A673 (cell line): Measurements from ENCODE around the gene CTSD. TPM values are rescaled to one million over a fixed set of nuclear protein-coding genes. Genes with fewer than 3 reads are reported as not detected.

Experiments used
- BruUV-seq: library from RNA; stranded (reverse); fragments of 400-500 nt; replicated peaks from 2 replicates; lab custom pipeline; 2021; lab: Mats Ljungman, UMichigan
- CTCF ChIA-PET: fragments of 300-600 bp; sonication (Branson Sonifier 250); formaldehyde crosslinking; loops from one replicate; lab custom pipeline; 2022; ENCODE audit warnings: antibody characterized with exemption; lab: Charles Lee
- POLR2A ChIA-PET: fragments of 300-600 bp; sonication (Branson Sonifier 250); formaldehyde crosslinking; loops from one replicate; lab custom pipeline; 2022; ENCODE audit warnings: antibody characterized with exemption; ENCODE audit not compliant: low non-redundant PET; lab: Charles Lee
- DNase-seq: peaks from one replicate; pipeline ENCODE4 v3.0.0-alpha.2; 2015; ENCODE audit warnings: low spot score
- H3K27ac ChIP-seq: fragments of 200-600 bp; sonication (generic); 2 replicates; pipeline ENCODE4 v1.5.1; 2016; ENCODE audit warnings: mixed run types, low read depth, mild to moderate bottlenecking, mixed read lengths, antibody characterized with exemption, low read length; ENCODE audit not compliant: poor library complexity, severe bottlenecking
- H3K27me3 ChIP-seq: fragments of 200-600 bp; sonication (generic); replicated peaks from 2 replicates; pipeline ENCODE4 v1.6.1; 2017; ENCODE audit warnings: mixed run types, low read depth, mild to moderate bottlenecking, mixed read lengths, antibody characterized with exemption, low read length; ENCODE audit not compliant: insufficient read depth, poor library complexity
- H3K36me3 ChIP-seq: fragments of 200-600 bp; sonication (generic); 2 replicates; pipeline ENCODE4 v1.6.1; 2016; ENCODE audit warnings: mixed run types, mild to moderate bottlenecking, mixed read lengths, antibody characterized with exemption, low read length; ENCODE audit not compliant: insufficient read depth, poor library complexity, severe bottlenecking
- H3K4me1 ChIP-seq: fragments of 200-600 bp; sonication (generic); 2 replicates; pipeline ENCODE4 v1.6.1; 2017; ENCODE audit warnings: mixed run types, mild to moderate bottlenecking, mixed read lengths, antibody characterized with exemption, low read length; ENCODE audit not compliant: insufficient read depth, poor library complexity, severe bottlenecking
- H3K4me3 ChIP-seq: fragments of 200-600 bp; sonication (generic); 2 replicates; pipeline ENCODE4 v1.5.1; 2016; ENCODE audit warnings: low read depth, mixed run types, mild to moderate bottlenecking, mixed read lengths, low read length; ENCODE audit not compliant: poor library complexity, severe bottlenecking
- H3K9me3 ChIP-seq: fragments of 200-600 bp; sonication (generic); 2 replicates; pipeline ENCODE4 v1.6.1; 2016; ENCODE audit warnings: mixed run types, low read depth, mild to moderate bottlenecking, mixed read lengths, antibody characterized with exemption, low read length; ENCODE audit not compliant: poor library complexity, severe bottlenecking
- CTCF ChIP-seq: fragments of 300-800, 200-600 bp; sonication (generic); conservative IDR thresholded peaks from 2 replicates; pipeline ENCODE4 v1.5.1; 2017; ENCODE audit warnings: low read depth, mild to moderate bottlenecking, antibody characterized with exemption, low read length, moderate library complexity, mixed read lengths
- EZH2 ChIP-seq: fragments of 200-600 bp; sonication (generic); IDR thresholded peaks from 2 replicates; pipeline ENCODE4 v1.6.1; 2017; ENCODE audit warnings: borderline replicate concordance, low read depth, mild to moderate bottlenecking, mixed read lengths, antibody characterized with exemption, low read length; ENCODE audit not compliant: poor library complexity, severe bottlenecking
- intact Hi-C: fragments of 100-400 bp; cut with micrococcal nuclease; formaldehyde crosslinking; loops from one replicate; pipeline ENCODE4 v1.10.0; 2022; ENCODE audit not compliant: unreplicated experiment
- total RNA-seq: library from RNA; stranded (reverse); gene quantifications from 2 replicates; pipeline ENCODE4 v1.2.3, GENCODE V29; 2021

CTSD gene
- total RNA-seq, 1 experiment from 2014 or later, result 159 TPM

GRCh38 chr11:1708716-1709115 lies 55.0 kb downstream of the CTSD start:
- POLR2A ChIA-PET, result no interaction called here
- intact Hi-C loops, result no loop called here

GRCh38 chr11:1707751-1708150 lies 56.0 kb downstream of the CTSD start:
- Histone ChIP-seq H3K4me1 (peaks cover 6% of the 10 kb centered on the region), H3K9me3 (no peaks in the 10 kb centered on the region), H3K27ac (no peak overlapping the region), H3K36me3 (no peaks in the 10 kb centered on the region), H3K4me3 (no peak overlapping the region), H3K27me3 (peaks cover 24% of the 10 kb centered on the region)
- intact Hi-C loops, result no loop called here
- peak; percentile 43 for DNase-seq
- ChIA-PET CTCF (no interaction called here), POLR2A (no interaction called here)
- TF ChIP-seq CTCF, result no peak
- no peak for TF ChIP-seq EZH2
- no TSS peak for BruUV-seq

More at GRCh38 chr11:1708716-1709115, 55.0 kb downstream of the CTSD start:
- CTCF ChIA-PET, result no interaction called here
- Histone ChIP-seq H3K27me3 (peaks cover 24% of the 10 kb centered on the region), H3K4me1 (peaks cover 6% of the 10 kb centered on the region), H3K4me3 (no peak overlapping the region), H3K9me3 (no peaks in the 10 kb centered on the region), H3K27ac (no peak overlapping the region), H3K36me3 (no peaks in the 10 kb centered on the region)
- DNase-seq, result no peak
- no peak for TF ChIP-seq CTCF
- no peak for TF ChIP-seq EZH2
- BruUV-seq, result no TSS peak

GRCh38 chr11:1706634-1707400 lies 56.9 kb downstream of the CTSD start:
- no peak for TF ChIP-seq EZH2
- 0 out of 2 replicates have a peak, but pooled peaks have one; percentile 13 for TF ChIP-seq CTCF
- no peak for DNase-seq
- Histone ChIP-seq H3K4me3 (no peak overlapping the region), H3K27ac (no peak overlapping the region), H3K4me1 (peaks cover 6% of the 10 kb centered on the region), H3K36me3 (no peaks in the 10 kb centered on the region), H3K9me3 (no peaks in the 10 kb centered on the region), H3K27me3 (peaks cover 24% of the 10 kb centered on the region)
- ChIA-PET CTCF (interaction anchor here (0.6 to 0.7 kb wide), 2 partner anchors 11 to 13 kb away, joined by 3 read pairs; no protein-coding TSS in a partner anchor), POLR2A (no interaction called here)
- no TSS peak for BruUV-seq
- intact Hi-C loops, result no loop called here
